NCI-H1105 (cell line): ENCODE measurements around the gene MCOLN1.
A peak's percentile ranks its signal among the peaks of the same experiment; 100 is the strongest.

Experiments
- DNase-seq: peaks from one replicate; lab custom pipeline; 2025; lab: John Stamatoyannopoulos, UW

The MCOLN1 gene

GRCh38 chr19:7522072-7522922, at the start of gene MCOLN1:
TSS of gene MCOLN1 (plus strand) at chr19:7522624. CDS start at chr19:7522751, 127 bp downstream.
- peak; percentile 98 for DNase-seq

GRCh38 chr19:7475665-7476064, 46.8 kb upstream of the MCOLN1 start:
- DNase-seq, result no peak

DNA sequence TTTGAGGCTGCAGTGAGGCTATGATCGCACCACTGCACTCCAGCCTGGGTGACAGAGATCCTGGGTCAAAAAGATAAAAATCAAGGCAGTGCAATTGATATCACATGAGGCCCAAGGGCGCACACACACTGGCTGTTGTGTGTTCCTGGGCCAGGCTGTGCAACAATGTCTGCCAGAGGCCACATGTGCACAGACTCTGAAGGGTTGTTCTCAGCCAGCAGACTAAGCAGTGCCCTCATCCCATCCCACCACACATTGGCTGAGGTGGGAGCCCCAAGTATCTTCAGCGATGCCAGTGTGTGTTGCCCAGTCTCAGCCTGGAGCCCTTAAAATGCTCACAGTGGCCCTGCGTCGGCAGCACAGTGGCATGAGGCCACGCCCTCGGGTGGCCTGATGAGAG, 46.2 kb upstream of the MCOLN1 start:
- no peak for DNase-seq

GRCh38 chr19:7476777-7477494, 45.5 kb upstream of the MCOLN1 start:
- no peak for DNase-seq

- no peak for DNase-seq
Observed at GRCh38 chr19:7477758-7478157, 44.7 kb upstream of the MCOLN1 start.

DNA sequence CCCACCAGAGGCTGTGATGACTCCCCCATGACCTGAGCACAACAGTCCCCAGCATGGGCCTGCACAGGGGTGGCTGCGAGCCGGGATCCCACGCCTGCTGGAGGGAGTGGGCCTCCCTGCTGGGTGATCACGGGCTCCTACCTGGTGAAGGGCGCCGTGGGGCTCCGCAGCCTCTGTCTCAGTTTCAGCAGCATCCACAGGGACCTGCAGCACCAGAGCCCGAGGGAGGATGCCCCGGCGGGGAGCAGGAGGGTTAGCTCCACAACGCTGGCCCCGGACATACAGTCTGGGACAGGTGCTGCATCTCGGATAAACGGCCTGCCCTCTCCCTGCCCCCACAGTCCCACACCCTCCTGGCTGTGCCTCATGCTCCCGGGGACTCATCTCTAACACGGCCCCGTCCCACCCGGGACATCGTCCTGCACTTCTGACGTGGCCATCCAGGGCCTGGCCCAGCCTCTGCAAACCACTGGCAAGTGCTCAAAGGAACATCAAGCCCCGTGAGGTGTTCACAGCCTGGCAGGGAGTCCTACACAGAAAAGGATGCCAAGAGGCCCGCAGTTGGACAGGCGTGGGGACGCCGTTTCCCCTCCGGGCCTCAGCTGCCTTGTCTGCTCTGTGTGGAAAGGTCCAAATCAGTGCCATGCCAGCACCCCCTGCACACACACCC, 44.1 kb upstream of the MCOLN1 start:
- DNase-seq, result no peak

GRCh38 chr19:7478843-7479227, 43.6 kb upstream of the MCOLN1 start:
- DNase-seq, result no peak

- no peak for DNase-seq
Observed at GRCh38 chr19:7480222-7480969, 42.0 kb upstream of the MCOLN1 start.

- no peak for DNase-seq
Observed at GRCh38 chr19:7480970-7481255, 41.5 kb upstream of the MCOLN1 start.

DNA sequence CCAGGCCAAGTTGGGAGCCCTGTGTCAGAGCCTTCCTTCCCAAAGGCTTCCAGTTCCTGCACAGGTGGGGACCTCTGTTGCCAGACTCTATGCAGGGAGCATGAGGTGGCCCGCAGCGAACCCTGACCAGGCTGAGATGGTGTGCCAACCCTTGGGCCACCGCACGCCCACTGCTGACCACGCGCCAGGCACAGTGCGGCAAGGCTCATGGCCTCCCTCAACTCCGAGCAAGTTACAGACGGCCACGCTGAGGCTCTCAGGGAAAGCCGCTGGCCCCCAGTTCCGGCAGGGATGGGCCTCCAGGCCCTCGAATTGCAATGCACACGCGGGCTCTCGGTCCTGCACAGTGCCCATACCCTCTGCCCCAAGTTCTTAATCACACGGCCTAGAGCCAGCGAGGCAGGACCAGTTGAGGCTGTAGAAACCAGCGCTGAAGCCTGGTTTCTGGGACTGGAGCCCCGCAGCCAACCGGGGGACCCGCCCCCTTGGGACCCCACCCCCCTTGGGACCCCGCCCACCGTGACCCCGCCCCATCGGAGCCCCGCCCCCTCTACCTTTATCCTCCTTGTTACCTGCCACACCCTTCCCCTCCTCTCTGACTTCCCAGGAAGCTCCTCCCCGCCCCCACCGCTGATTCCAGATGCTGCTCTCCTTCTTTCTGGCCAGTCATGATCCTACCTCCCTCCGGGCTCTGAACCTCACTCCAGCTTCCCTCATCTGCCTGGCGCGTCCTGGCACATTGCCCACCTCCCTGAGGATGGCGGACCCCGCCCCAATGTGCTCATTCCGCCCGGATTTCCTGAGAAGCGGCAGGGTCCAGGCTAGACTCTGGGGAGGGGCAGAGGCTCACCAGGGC, 39.6 kb upstream of the MCOLN1 start:
- DNase-seq, result no peak

- no peak for DNase-seq
Observed at GRCh38 chr19:7483720-7484201, 38.7 kb upstream of the MCOLN1 start.

DNA sequence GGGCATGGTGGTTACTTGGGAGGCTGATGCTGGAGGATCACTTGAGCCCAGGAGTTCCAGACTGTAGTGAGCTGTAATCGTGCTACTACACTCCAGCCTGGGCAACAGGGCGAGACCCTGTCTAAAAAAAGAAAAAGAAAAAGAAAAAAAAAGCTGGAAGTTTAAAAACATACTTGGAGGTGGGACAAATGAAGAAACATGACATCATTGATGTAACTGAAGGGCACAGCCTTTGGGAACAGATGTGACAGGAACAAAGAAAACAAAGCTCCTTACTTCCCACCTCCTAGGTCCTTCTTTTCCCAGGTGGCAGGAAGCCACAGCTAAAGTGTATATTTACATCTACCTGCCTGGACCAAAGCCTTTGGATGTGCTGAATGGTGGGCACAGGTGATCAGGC, 35.5 kb upstream of the MCOLN1 start:
- DNase-seq, result no peak

- peak; percentile 91 for DNase-seq
Observed at GRCh38 chr19:7488736-7489353, 33.6 kb upstream of the MCOLN1 start, which contains the start of gene PEX11G. TSS of gene PEX11G (minus strand) at chr19:7489035. CDS start at chr19:7489010, 25 bp downstream.

- DNase-seq, result no peak
Observed at GRCh38 chr19:7489609-7490044, 32.8 kb upstream of the MCOLN1 start.

- no peak for DNase-seq
Observed at GRCh38 chr19:7492142-7492541, 30.3 kb upstream of the MCOLN1 start.

DNA sequence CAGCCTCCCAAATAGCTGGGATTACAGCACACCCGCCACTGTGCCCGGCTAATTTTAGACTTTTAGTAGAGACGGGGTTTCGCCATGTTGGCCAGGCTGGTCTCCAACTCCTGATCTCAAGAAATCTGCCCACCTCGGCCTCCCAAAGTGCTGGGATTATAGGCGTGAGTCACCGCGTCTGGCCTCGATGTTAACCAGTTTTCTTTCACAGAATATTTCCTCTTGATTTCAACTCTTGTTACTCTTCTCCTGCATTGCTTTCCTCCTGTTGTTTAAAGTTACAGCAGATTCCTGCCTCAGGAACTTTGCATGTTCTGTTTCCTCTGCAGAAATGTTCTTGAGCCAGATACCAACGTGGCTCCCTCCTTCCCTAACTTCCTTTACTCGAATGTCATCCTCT, 29.9 kb upstream of the MCOLN1 start:
- DNase-seq, result no peak

- DNase-seq, result no peak
Observed at GRCh38 chr19:7494416-7495098, 27.9 kb upstream of the MCOLN1 start.

DNA sequence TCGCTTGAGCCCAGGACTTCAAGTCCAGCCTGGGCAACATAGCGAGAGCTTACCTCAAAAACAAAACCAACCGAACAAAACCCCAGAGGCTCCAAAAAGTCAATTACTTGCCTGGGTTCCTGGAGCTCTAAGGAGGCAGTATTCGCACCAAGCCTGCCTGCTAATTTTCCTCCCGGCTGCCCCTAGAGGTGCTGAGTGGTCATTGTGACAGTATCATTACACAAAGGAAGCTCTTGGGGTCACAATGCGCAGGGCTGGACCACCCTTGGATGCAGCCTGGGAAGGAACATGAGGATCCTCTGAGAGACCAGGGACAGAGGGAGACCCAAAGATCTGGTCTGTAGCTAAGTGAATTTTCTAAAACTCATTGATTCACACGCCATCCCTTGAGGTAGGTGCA, 25.1 kb upstream of the MCOLN1 start:
- DNase-seq, result no peak

GRCh38 chr19:7500811-7501450, 21.5 kb upstream of the MCOLN1 start:
- peak; percentile 88 for DNase-seq
